ENCODE measurements around the gene CALHM5.

The CALHM5 gene

GRCh38 chr6:116512734-116513133 is 1.3 kb downstream of the CALHM5 start:
- H3K27ac ChIP-seq (ENCODE audit: low read length), result no peak overlapping the region
- no peaks in the 10 kb centered on the region for H3K27me3 ChIP-seq (ENCODE audit: insufficient read depth, low read length)
- H3K9me3 ChIP-seq (ENCODE audit: insufficient read depth, low read depth, low read length), result no peaks in the 10 kb centered on the region
- peaks cover 14% of the 10 kb centered on the region for H3K4me1 ChIP-seq (ENCODE audit: insufficient read depth, low read length)
- no peak overlapping the region for H3K4me3 ChIP-seq (ENCODE audit: low read length)
- H3K9ac ChIP-seq (ENCODE audit: low read depth, low read length), result no peak overlapping the region
- H3K36me3 ChIP-seq (ENCODE audit: insufficient read depth, low read depth, low read length), result no peaks in the 10 kb centered on the region

- Histone ChIP-seq H3K4me1 (ENCODE audit: insufficient read depth, low read length) (peaks cover 14% of the 10 kb centered on the region), H3K9ac (ENCODE audit: low read depth, low read length) (no peak overlapping the region), H3K27ac (ENCODE audit: low read length) (no peak overlapping the region), H3K4me3 (ENCODE audit: low read length) (no peak overlapping the region), H3K27me3 (ENCODE audit: insufficient read depth, low read length) (no peaks in the 10 kb centered on the region), H3K9me3 (ENCODE audit: insufficient read depth, low read depth, low read length) (no peaks in the 10 kb centered on the region), H3K36me3 (ENCODE audit: insufficient read depth, low read depth, low read length) (no peaks in the 10 kb centered on the region)
Observed at GRCh38 chr6:116513224-116513875, 1.9 kb downstream of the CALHM5 start.

GRCh38 chr6:116514111-116514510 is 2.7 kb downstream of the CALHM5 start:
- peaks cover 14% of the 10 kb centered on the region for H3K4me1 ChIP-seq (ENCODE audit: insufficient read depth, low read length)
- H3K4me3 ChIP-seq (ENCODE audit: low read length), result no peak overlapping the region
- no peak overlapping the region for H3K9ac ChIP-seq (ENCODE audit: low read depth, low read length)
- no peak overlapping the region for H3K27ac ChIP-seq (ENCODE audit: low read length)
- no peaks in the 10 kb centered on the region for H3K27me3 ChIP-seq (ENCODE audit: insufficient read depth, low read length)
- H3K9me3 ChIP-seq (ENCODE audit: insufficient read depth, low read depth, low read length), result no peaks in the 10 kb centered on the region
- no peaks in the 10 kb centered on the region for H3K36me3 ChIP-seq (ENCODE audit: insufficient read depth, low read depth, low read length)

- no peaks in the 10 kb centered on the region for H3K27me3 ChIP-seq (ENCODE audit: insufficient read depth, low read length)
- no peak overlapping the region for H3K27ac ChIP-seq (ENCODE audit: low read length)
- H3K9ac ChIP-seq (ENCODE audit: low read depth, low read length), result no peak overlapping the region
- peaks cover 14% of the 10 kb centered on the region for H3K4me1 ChIP-seq (ENCODE audit: insufficient read depth, low read length)
- H3K4me3 ChIP-seq (ENCODE audit: low read length), result no peak overlapping the region
- no peaks in the 10 kb centered on the region for H3K36me3 ChIP-seq (ENCODE audit: insufficient read depth, low read depth, low read length)
- H3K9me3 ChIP-seq (ENCODE audit: insufficient read depth, low read depth, low read length), result no peaks in the 10 kb centered on the region
Observed at GRCh38 chr6:116515141-116515540, 3.7 kb downstream of the CALHM5 start.

- Histone ChIP-seq H3K4me3 (ENCODE audit: low read length) (no peak overlapping the region), H3K4me1 (ENCODE audit: insufficient read depth, low read length) (peaks cover 17% of the 10 kb centered on the region), H3K9me3 (ENCODE audit: insufficient read depth, low read depth, low read length) (no peaks in the 10 kb centered on the region), H3K9ac (ENCODE audit: low read depth, low read length) (no peak overlapping the region), H3K27me3 (ENCODE audit: insufficient read depth, low read length) (no peaks in the 10 kb centered on the region), H3K36me3 (ENCODE audit: insufficient read depth, low read depth, low read length) (no peaks in the 10 kb centered on the region), H3K27ac (ENCODE audit: low read length) (no peak overlapping the region)
Observed at GRCh38 chr6:116518621-116519368, 7.4 kb downstream of the CALHM5 start.

GRCh38 chr6:116522896-116523295 is 11.5 kb downstream of the CALHM5 start:
- Histone ChIP-seq H3K4me1 (ENCODE audit: insufficient read depth, low read length) (peaks cover 22% of the 10 kb centered on the region), H3K9me3 (ENCODE audit: insufficient read depth, low read depth, low read length) (no peaks in the 10 kb centered on the region)

GRCh38 chr6:116524236-116524635 is 12.8 kb downstream of the CALHM5 start:
- Histone ChIP-seq H3K27me3 (ENCODE audit: insufficient read depth, low read length) (no peaks in the 10 kb centered on the region), H3K27ac (ENCODE audit: low read length) (no peak overlapping the region), H3K36me3 (ENCODE audit: insufficient read depth, low read depth, low read length) (no peaks in the 10 kb centered on the region), H3K4me1 (ENCODE audit: insufficient read depth, low read length) (peaks cover 25% of the 10 kb centered on the region), H3K4me3 (ENCODE audit: low read length) (no peak overlapping the region), H3K9me3 (ENCODE audit: insufficient read depth, low read depth, low read length) (no peaks in the 10 kb centered on the region), H3K9ac (ENCODE audit: low read depth, low read length) (no peak overlapping the region)

More at GRCh38 chr6:116522896-116523295, 11.5 kb downstream of the CALHM5 start:
- no peaks in the 10 kb centered on the region for H3K36me3 ChIP-seq (ENCODE audit: insufficient read depth, low read depth, low read length)
- H3K4me3 ChIP-seq (ENCODE audit: low read length), result no peak overlapping the region
- H3K27ac ChIP-seq (ENCODE audit: low read length), result peak overlapping the region; percentile 30
- H3K27me3 ChIP-seq (ENCODE audit: insufficient read depth, low read length), result no peaks in the 10 kb centered on the region
- no peak overlapping the region for H3K9ac ChIP-seq (ENCODE audit: low read depth, low read length)

GRCh38 chr6:116528133-116528532 is 16.7 kb downstream of the CALHM5 start:
- H3K9me3 ChIP-seq (ENCODE audit: insufficient read depth, low read depth, low read length), result no peaks in the 10 kb centered on the region
- H3K36me3 ChIP-seq (ENCODE audit: insufficient read depth, low read depth, low read length), result no peaks in the 10 kb centered on the region
- H3K27me3 ChIP-seq (ENCODE audit: insufficient read depth, low read length), result no peaks in the 10 kb centered on the region
- H3K9ac ChIP-seq (ENCODE audit: low read depth, low read length), result no peak overlapping the region
- H3K27ac ChIP-seq (ENCODE audit: low read length), result no peak overlapping the region
- H3K4me1 ChIP-seq (ENCODE audit: insufficient read depth, low read length), result peaks cover 40% of the 10 kb centered on the region
- H3K4me3 ChIP-seq (ENCODE audit: low read length), result no peak overlapping the region

- Histone ChIP-seq H3K4me3 (ENCODE audit: low read length) (no peak overlapping the region), H3K9ac (ENCODE audit: low read depth, low read length) (no peak overlapping the region; the same call in 1 of the 2 replicates), H3K27ac (ENCODE audit: low read length) (no peak overlapping the region)
Observed at GRCh38 chr6:116528780-116529179, 17.3 kb downstream of the CALHM5 start.

GRCh38 chr6:116529466-116530290 is 18.2 kb downstream of the CALHM5 start:
- no peaks in the 10 kb centered on the region for H3K9me3 ChIP-seq (ENCODE audit: insufficient read depth, low read depth, low read length)
- no peak overlapping the region for H3K27ac ChIP-seq (ENCODE audit: low read length)
- H3K27me3 ChIP-seq (ENCODE audit: insufficient read depth, low read length), result no peaks in the 10 kb centered on the region
- no peak overlapping the region for H3K4me3 ChIP-seq (ENCODE audit: low read length)
- H3K9ac ChIP-seq (ENCODE audit: low read depth, low read length), result no peak overlapping the region
- H3K36me3 ChIP-seq (ENCODE audit: insufficient read depth, low read depth, low read length), result no peaks in the 10 kb centered on the region
- H3K4me1 ChIP-seq (ENCODE audit: insufficient read depth, low read length), result peaks cover 37% of the 10 kb centered on the region

More at GRCh38 chr6:116528780-116529179, 17.3 kb downstream of the CALHM5 start:
- Histone ChIP-seq H3K27me3 (ENCODE audit: insufficient read depth, low read length) (no peaks in the 10 kb centered on the region), H3K4me1 (ENCODE audit: insufficient read depth, low read length) (peaks cover 41% of the 10 kb centered on the region), H3K9me3 (ENCODE audit: insufficient read depth, low read depth, low read length) (no peaks in the 10 kb centered on the region), H3K36me3 (ENCODE audit: insufficient read depth, low read depth, low read length) (no peaks in the 10 kb centered on the region)

- Histone ChIP-seq H3K27ac (ENCODE audit: low read length) (no peak overlapping the region), H3K4me3 (ENCODE audit: low read length) (no peak overlapping the region; the same call in 1 of the 2 replicates), H3K9me3 (ENCODE audit: insufficient read depth, low read depth, low read length) (no peaks in the 10 kb centered on the region), H3K4me1 (ENCODE audit: insufficient read depth, low read length) (peaks cover 34% of the 10 kb centered on the region), H3K36me3 (ENCODE audit: insufficient read depth, low read depth, low read length) (no peaks in the 10 kb centered on the region), H3K27me3 (ENCODE audit: insufficient read depth, low read length) (no peaks in the 10 kb centered on the region), H3K9ac (ENCODE audit: low read depth, low read length) (no peak overlapping the region)
Observed at GRCh38 chr6:116530436-116530835, 19.0 kb downstream of the CALHM5 start.

All from iPS-20b (cell line).